ENCODE results near the gene PDE6A. TPM values are rescaled to one million over a fixed set of nuclear protein-coding genes. Genes with fewer than 3 reads are reported as not detected.
"Not testable (repeated sequence)": the region's sequence is repeated elsewhere in the genome, so short reads cannot be mapped to it uniquely, and the experiment has no call there.

PDE6A gene
- total RNA-seq, 1 donor from 2014 or later: 0.05 TPM

- ATAC-seq; intact Hi-C loops (cut with micrococcal nuclease); DNase-seq: not testable (repeated sequence)
These were observed 65.0 kb downstream of the PDE6A start for GRCh38 chr5:149879593-149879992.

- intact Hi-C loops (cut with micrococcal nuclease): no loop called here
- ATAC-seq: no peak
- no peak for DNase-seq
These were observed 66.2 kb downstream of the PDE6A start for GRCh38 chr5:149878371-149878770.

- no peak for ATAC-seq
- DNase-seq: no peak
- intact Hi-C loops (cut with micrococcal nuclease): no loop called here
These were observed 70.7 kb downstream of the PDE6A start for GRCh38 chr5:149873896-149874295.

- ATAC-seq: peak; percentile 82
- DNase-seq: no peak
- intact Hi-C loops (cut with micrococcal nuclease): no loop called here
These were observed 72.1 kb downstream of the PDE6A start for GRCh38 chr5:149872351-149873040.

GRCh38 chr5:149871471-149871870, 73.1 kb downstream of the PDE6A start:
- ATAC-seq (no peak), DNase-seq (no peak)
- intact Hi-C loops (cut with micrococcal nuclease): no loop called here

- intact Hi-C loops (cut with micrococcal nuclease): no loop called here
- DNase-seq (no peak), ATAC-seq (no peak)
These were observed 73.9 kb downstream of the PDE6A start for GRCh38 chr5:149870697-149871096.

GRCh38 chr5:149870232-149870631, 74.4 kb downstream of the PDE6A start:
- DNase-seq: no peak
- intact Hi-C loops (cut with micrococcal nuclease): no loop called here
- no peak for ATAC-seq

GRCh38 chr5:149869411-149869821, 75.2 kb downstream of the PDE6A start:
- intact Hi-C loops (cut with micrococcal nuclease): no loop called here
- ATAC-seq (no peak), DNase-seq (no peak)

- DNase-seq (no peak), ATAC-seq (no peak)
These were observed 78.8 kb downstream of the PDE6A start for GRCh38 chr5:149865746-149866145.

GRCh38 chr5:149863830-149864229, 80.8 kb downstream of the PDE6A start:
- DNase-seq (no peak), ATAC-seq (no peak)
- intact Hi-C loops (cut with micrococcal nuclease): no loop called here

More at GRCh38 chr5:149865746-149866145, 78.8 kb downstream of the PDE6A start:
- intact Hi-C loops (cut with micrococcal nuclease): no loop called here

- DNase-seq (no peak), ATAC-seq (no peak)
- intact Hi-C loops (cut with micrococcal nuclease): no loop called here
These were observed 81.4 kb downstream of the PDE6A start for GRCh38 chr5:149863176-149863575.

GRCh38 chr5:149860801-149861322, 83.7 kb downstream of the PDE6A start:
- intact Hi-C loops (cut with micrococcal nuclease): no loop called here
- DNase-seq: no peak
- no peak for ATAC-seq

GRCh38 chr5:149859746-149860145, 84.8 kb downstream of the PDE6A start:
- intact Hi-C loops (cut with micrococcal nuclease): no loop called here
- no peak for DNase-seq
- ATAC-seq: no peak

- DNase-seq; intact Hi-C loops (cut with micrococcal nuclease); ATAC-seq: not testable (repeated sequence)
These were observed 86.1 kb downstream of the PDE6A start for GRCh38 chr5:149858481-149858880.

- intact Hi-C loops (cut with micrococcal nuclease): no loop called here
- ATAC-seq (peak; percentile 97), DNase-seq (peak; percentile 90)
These were observed 87.1 kb downstream of the PDE6A start for GRCh38 chr5:149857499-149857898.

GRCh38 chr5:149855366-149855765, 89.2 kb downstream of the PDE6A start:
- ATAC-seq: no peak
- DNase-seq: no peak
- intact Hi-C loops (cut with micrococcal nuclease): no loop called here

GRCh38 chr5:149854866-149855265, 89.7 kb downstream of the PDE6A start:
- DNase-seq: no peak
- ATAC-seq: no peak
- intact Hi-C loops (cut with micrococcal nuclease): no loop called here

GRCh38 chr5:149853701-149854100, 90.9 kb downstream of the PDE6A start:
- intact Hi-C loops (cut with micrococcal nuclease): no loop called here
- ATAC-seq (no peak), DNase-seq (no peak)

- no peak for ATAC-seq
- DNase-seq: no peak
- intact Hi-C loops (cut with micrococcal nuclease): no loop called here
These were observed 91.3 kb downstream of the PDE6A start for GRCh38 chr5:149853331-149853648.

- DNase-seq: peak; percentile 77
- ATAC-seq: peak; percentile 55
- intact Hi-C loops (cut with micrococcal nuclease): no loop called here
These were observed 91.8 kb downstream of the PDE6A start for GRCh38 chr5:149852641-149853330.

GRCh38 chr5:149851211-149851610, 93.4 kb downstream of the PDE6A start:
- intact Hi-C loops (cut with micrococcal nuclease): no loop called here
- DNase-seq: no peak

More at GRCh38 chr5:149851211-149851610, 93.4 kb downstream of the PDE6A start:
- no peak for ATAC-seq

Measured in left ventricle myocardium superior (tissue), 1 donor.